ENCODE results near the gene TUB.

DNA sequence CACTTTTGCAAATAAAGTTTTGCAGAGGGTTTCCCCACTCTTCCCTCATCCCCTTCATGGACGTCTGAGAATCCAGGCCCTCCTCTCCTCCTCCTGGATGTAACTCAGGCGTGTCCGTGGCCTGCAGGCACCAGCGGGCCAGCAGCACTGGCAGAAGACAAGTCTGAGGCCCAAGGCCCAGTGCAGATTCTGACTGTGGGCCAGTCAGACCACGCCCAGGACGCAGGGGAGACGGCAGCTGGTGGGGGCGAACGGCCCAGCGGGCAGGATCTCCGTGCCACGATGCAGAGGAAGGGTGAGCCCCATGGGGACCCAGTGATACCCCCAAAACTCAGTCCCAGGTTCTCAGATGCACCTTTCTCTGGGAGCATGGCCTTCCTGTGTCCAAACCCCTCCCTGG lies 14.4 kb downstream of the TUB start:
- TF ChIP-seq POLR2A (IDR thresholded peaks at IDR 0.05; ENCODE audit: extremely low read depth, insufficient read length) = no peak
- TF ChIP-seq MYC (IDR thresholded peaks at IDR 0.05; ENCODE audit: low read depth, low read length) = no peak
